Measurements from ENCODE around the gene SLCO4A1. TPM values are rescaled to one million over a fixed set of nuclear protein-coding genes. Genes with fewer than 3 reads are reported as not detected.

Gene SLCO4A1
- total RNA-seq, 1 experiment from 2014 or later: 48.8 TPM

- Histone ChIP-seq H3K4me1 (ENCODE audit: insufficient read depth, low read length, poor library complexity, severe bottlenecking) (no peaks in the 10 kb centered on the region), H3K27ac (ENCODE audit: low read depth, low read length, poor library complexity, severe bottlenecking) (no peak overlapping the region), H3K4me3 (ENCODE audit: low read depth, low read length, poor library complexity, severe bottlenecking) (no peak overlapping the region), H3K36me3 (ENCODE audit: insufficient read depth, low read length, poor library complexity, severe bottlenecking) (no peaks in the 10 kb centered on the region), H3K9me3 (ENCODE audit: low read depth, low read length, poor library complexity, severe bottlenecking) (peaks cover 15% of the 10 kb centered on the region), H3K27me3 (replicated peaks; ENCODE audit: insufficient read depth, low read depth, low read length, poor library complexity) (no peaks in the 10 kb centered on the region)
- intact Hi-C loops (cut with micrococcal nuclease; ENCODE audit: unreplicated experiment): no loop called here
- TF ChIP-seq, protein P1, sequence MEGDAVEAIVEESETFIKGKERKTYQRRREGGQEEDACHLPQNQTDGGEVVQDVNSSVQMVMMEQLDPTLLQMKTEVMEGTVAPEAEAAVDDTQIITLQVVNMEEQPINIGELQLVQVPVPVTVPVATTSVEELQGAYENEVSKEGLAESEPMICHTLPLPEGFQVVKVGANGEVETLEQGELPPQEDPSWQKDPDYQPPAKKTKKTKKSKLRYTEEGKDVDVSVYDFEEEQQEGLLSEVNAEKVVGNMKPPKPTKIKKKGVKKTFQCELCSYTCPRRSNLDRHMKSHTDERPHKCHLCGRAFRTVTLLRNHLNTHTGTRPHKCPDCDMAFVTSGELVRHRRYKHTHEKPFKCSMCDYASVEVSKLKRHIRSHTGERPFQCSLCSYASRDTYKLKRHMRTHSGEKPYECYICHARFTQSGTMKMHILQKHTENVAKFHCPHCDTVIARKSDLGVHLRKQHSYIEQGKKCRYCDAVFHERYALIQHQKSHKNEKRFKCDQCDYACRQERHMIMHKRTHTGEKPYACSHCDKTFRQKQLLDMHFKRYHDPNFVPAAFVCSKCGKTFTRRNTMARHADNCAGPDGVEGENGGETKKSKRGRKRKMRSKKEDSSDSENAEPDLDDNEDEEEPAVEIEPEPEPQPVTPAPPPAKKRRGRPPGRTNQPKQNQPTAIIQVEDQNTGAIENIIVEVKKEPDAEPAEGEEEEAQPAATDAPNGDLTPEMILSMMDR (conservative IDR thresholded peaks at IDR 0.05; ENCODE audit: low read depth, low read length): no peak
- no peak for TF ChIP-seq EZH2 (IDR thresholded peaks at IDR 0.05; ENCODE audit: borderline replicate concordance, low read depth, low read length, poor library complexity, severe bottlenecking)
- BruUV-seq (replicated peaks): no TSS peak
- ChIA-PET POLR2A (ENCODE audit: low non-redundant PET) (no interaction called here), CTCF (no interaction called here)
- DNase-seq (ENCODE audit: low spot score): no peak
Observed at GRCh38 chr20:62717933-62718332, 75.6 kb downstream of the SLCO4A1 start.

GRCh38 chr20:62718546-62718945 lies 76.2 kb downstream of the SLCO4A1 start:
- Histone ChIP-seq H3K27ac (ENCODE audit: low read depth, low read length, poor library complexity, severe bottlenecking) (no peak overlapping the region), H3K4me1 (ENCODE audit: insufficient read depth, low read length, poor library complexity, severe bottlenecking) (no peaks in the 10 kb centered on the region), H3K36me3 (ENCODE audit: insufficient read depth, low read length, poor library complexity, severe bottlenecking) (no peaks in the 10 kb centered on the region), H3K27me3 (replicated peaks; ENCODE audit: insufficient read depth, low read depth, low read length, poor library complexity) (no peaks in the 10 kb centered on the region), H3K4me3 (ENCODE audit: low read depth, low read length, poor library complexity, severe bottlenecking) (no peak overlapping the region), H3K9me3 (ENCODE audit: low read depth, low read length, poor library complexity, severe bottlenecking) (peaks cover 15% of the 10 kb centered on the region)
- POLR2A ChIA-PET (ENCODE audit: low non-redundant PET): no interaction called here
- CTCF ChIA-PET: no interaction called here
- TF ChIP-seq, protein P1 (conservative IDR thresholded peaks at IDR 0.05; ENCODE audit: low read depth, low read length): no peak
- TF ChIP-seq EZH2 (IDR thresholded peaks at IDR 0.05; ENCODE audit: borderline replicate concordance, low read depth, low read length, poor library complexity, severe bottlenecking): no peak
- no peak for DNase-seq (ENCODE audit: low spot score)
- intact Hi-C loops (cut with micrococcal nuclease; ENCODE audit: unreplicated experiment): no loop called here
- no TSS peak for BruUV-seq (replicated peaks)

DNA sequence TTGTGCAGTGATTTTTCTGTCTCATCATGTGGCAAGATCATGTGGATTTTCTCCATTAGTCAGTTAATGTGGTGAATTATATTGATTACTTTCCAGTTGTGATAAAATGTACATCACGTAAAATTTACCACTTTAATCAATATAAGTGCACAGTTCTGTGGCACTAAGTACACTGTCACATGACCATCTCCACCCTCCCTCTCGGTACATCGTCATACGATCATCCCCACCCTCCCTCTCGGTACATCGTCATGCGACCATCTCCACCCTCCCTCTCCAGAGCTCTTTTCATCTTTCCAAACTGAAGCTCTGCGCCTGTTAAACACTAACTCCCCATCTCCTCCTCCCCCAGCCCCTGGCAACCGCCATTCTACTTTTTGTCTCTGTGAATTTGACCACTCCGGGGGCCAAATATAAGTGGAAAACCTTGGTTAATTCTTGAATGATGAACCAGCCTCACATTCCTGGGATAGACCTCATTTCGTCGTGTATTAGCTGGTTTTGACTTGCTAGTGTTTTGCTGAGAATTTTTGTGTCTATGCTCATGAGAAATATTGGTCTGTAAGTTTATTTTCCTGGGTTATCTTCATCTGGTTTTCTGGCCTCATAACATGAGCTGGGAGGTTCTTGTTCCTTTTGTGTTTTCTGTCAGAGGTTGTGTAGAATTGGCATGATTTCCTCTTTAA lies 77.1 kb downstream of the SLCO4A1 start:
- no peak overlapping the region for H3K4me3 ChIP-seq (ENCODE audit: low read depth, low read length, poor library complexity, severe bottlenecking)
- H3K36me3 ChIP-seq (ENCODE audit: insufficient read depth, low read length, poor library complexity, severe bottlenecking): no peaks in the 10 kb centered on the region
- H3K27ac ChIP-seq (ENCODE audit: low read depth, low read length, poor library complexity, severe bottlenecking): no peak overlapping the region
- DNase-seq (ENCODE audit: low spot score): no peak
- intact Hi-C loops (cut with micrococcal nuclease; ENCODE audit: unreplicated experiment): no loop called here
- H3K27me3 ChIP-seq (replicated peaks; ENCODE audit: insufficient read depth, low read depth, low read length, poor library complexity): no peaks in the 10 kb centered on the region
- no peaks in the 10 kb centered on the region for H3K4me1 ChIP-seq (ENCODE audit: insufficient read depth, low read length, poor library complexity, severe bottlenecking)
- peaks cover 15% of the 10 kb centered on the region for H3K9me3 ChIP-seq (ENCODE audit: low read depth, low read length, poor library complexity, severe bottlenecking)
- no peak for TF ChIP-seq EZH2 (IDR thresholded peaks at IDR 0.05; ENCODE audit: borderline replicate concordance, low read depth, low read length, poor library complexity, severe bottlenecking)
- TF ChIP-seq, protein P1 (conservative IDR thresholded peaks at IDR 0.05; ENCODE audit: low read depth, low read length): no peak
- ChIA-PET POLR2A (ENCODE audit: low non-redundant PET) (no interaction called here), CTCF (no interaction called here)
- no TSS peak for BruUV-seq (replicated peaks)

Other genes starting within 250 kb of the SLCO4A1 start
- gene CABLES2, start 235.2 kb upstream of the SLCO4A1 start, total RNA-seq (2021): 11.8 and 14.1 TPM in 2 replicates
- not detected in 2 replicates for gene RBBP8NL, start 215.0 kb upstream of the SLCO4A1 start, total RNA-seq (2021)
- not detected in 2 replicates for gene GATA5, start 166.5 kb upstream of the SLCO4A1 start, total RNA-seq (2021)
- gene NTSR1, start 66.3 kb downstream of the SLCO4A1 start, total RNA-seq (2021): 8.7 and 15.9 TPM in 2 replicates
- 26.5 and 27.9 TPM in 2 replicates for gene MRGBP, start 154.0 kb downstream of the SLCO4A1 start, total RNA-seq (2021)
- gene OGFR, start 162.3 kb downstream of the SLCO4A1 start, total RNA-seq (2021): 46.1 and 47.7 TPM in 2 replicates
- gene COL9A3, start 174.5 kb downstream of the SLCO4A1 start, total RNA-seq (2021): 8.4 and 11.7 TPM in 2 replicates
- 13.9 and 16.1 TPM in 2 replicates for gene TCFL5, start 219.3 kb downstream of the SLCO4A1 start, total RNA-seq (2021)